DMS 273 treated with DMSO at 0.1 percent for 48 hours (cell line): ENCODE results near the gene RET.

Experiments
- DNase-seq: peaks from one replicate; lab custom pipeline; 2025; lab: John Stamatoyannopoulos, UW

Gene RET

GRCh38 chr10:43062402-43063160, 14.3 kb upstream of the RET start:
- DNase-seq, result no peak

- DNase-seq, result no peak
These were observed 12.4 kb upstream of the RET start for GRCh38 chr10:43064331-43065075.

GRCh38 chr10:43065234-43065633, 11.6 kb upstream of the RET start:
- no peak for DNase-seq

GRCh38 chr10:43065761-43066160, 11.1 kb upstream of the RET start:
- no peak for DNase-seq

- DNase-seq, result no peak
These were observed 10.4 kb upstream of the RET start for GRCh38 chr10:43066481-43066880.

GRCh38 chr10:43067391-43068135, 9.3 kb upstream of the RET start:
- DNase-seq, result no peak

- DNase-seq, result no peak
These were observed 8.8 kb upstream of the RET start for GRCh38 chr10:43068136-43068395.

- no peak for DNase-seq
These were observed 8.2 kb upstream of the RET start for GRCh38 chr10:43068471-43069210.

GRCh38 chr10:43069211-43069515, 7.7 kb upstream of the RET start:
- DNase-seq, result no peak

- no peak for DNase-seq
These were observed 7.3 kb upstream of the RET start for GRCh38 chr10:43069579-43069978.

- DNase-seq, result no peak
These were observed 6.5 kb upstream of the RET start for GRCh38 chr10:43070121-43071085.

- DNase-seq, result no peak
These were observed 4.8 kb upstream of the RET start for GRCh38 chr10:43071865-43072650.

- DNase-seq, result no peak
These were observed 3.7 kb upstream of the RET start for GRCh38 chr10:43073191-43073590.

- DNase-seq, result no peak
These were observed 3.1 kb upstream of the RET start for GRCh38 chr10:43073721-43074120.

- DNase-seq, result no peak
These were observed 2.5 kb upstream of the RET start for GRCh38 chr10:43074409-43074808.

- no peak for DNase-seq
These were observed 1.9 kb upstream of the RET start for GRCh38 chr10:43074827-43075611.

GRCh38 chr10:43075612-43076003, 1.3 kb upstream of the RET start:
- no peak for DNase-seq

GRCh38 chr10:43076311-43076875, 476 bp upstream of the RET start:
- no peak for DNase-seq

GRCh38 chr10:43077421-43078171, 727 bp downstream of the RET start:
- DNase-seq, result no peak
